Measurements from ENCODE around the gene FAM217B.

The FAM217B gene

DNA sequence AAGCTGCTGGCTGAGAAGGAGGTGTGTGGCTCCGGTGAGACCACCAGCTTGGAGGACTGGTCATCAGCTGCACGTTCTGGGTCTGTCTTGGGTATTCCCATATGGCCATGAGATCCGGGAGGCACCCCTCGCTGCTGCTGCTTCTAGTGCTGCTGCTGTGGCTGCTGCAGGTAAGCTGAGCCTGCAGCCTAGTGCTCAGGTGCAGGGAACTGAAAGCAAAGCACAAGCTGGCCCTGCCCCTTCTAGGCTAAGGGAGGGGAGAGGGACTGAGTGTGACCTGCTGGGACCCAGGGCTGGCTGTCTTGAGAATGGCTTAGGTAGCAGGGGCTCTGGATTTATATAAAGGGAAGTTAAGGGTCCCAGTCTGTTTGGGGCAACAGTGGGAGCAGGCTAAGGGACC, 18.4 kb downstream of the FAM217B start:
- peaks cover 42% of the 10 kb centered on the region for H3K4me1 ChIP-seq (ENCODE audit: low read length)
- peaks cover 9% of the 10 kb centered on the region for H3F3A ChIP-seq (ENCODE audit: insufficient read depth, low read length)
- TF ChIP-seq, protein P1, sequence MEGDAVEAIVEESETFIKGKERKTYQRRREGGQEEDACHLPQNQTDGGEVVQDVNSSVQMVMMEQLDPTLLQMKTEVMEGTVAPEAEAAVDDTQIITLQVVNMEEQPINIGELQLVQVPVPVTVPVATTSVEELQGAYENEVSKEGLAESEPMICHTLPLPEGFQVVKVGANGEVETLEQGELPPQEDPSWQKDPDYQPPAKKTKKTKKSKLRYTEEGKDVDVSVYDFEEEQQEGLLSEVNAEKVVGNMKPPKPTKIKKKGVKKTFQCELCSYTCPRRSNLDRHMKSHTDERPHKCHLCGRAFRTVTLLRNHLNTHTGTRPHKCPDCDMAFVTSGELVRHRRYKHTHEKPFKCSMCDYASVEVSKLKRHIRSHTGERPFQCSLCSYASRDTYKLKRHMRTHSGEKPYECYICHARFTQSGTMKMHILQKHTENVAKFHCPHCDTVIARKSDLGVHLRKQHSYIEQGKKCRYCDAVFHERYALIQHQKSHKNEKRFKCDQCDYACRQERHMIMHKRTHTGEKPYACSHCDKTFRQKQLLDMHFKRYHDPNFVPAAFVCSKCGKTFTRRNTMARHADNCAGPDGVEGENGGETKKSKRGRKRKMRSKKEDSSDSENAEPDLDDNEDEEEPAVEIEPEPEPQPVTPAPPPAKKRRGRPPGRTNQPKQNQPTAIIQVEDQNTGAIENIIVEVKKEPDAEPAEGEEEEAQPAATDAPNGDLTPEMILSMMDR (IDR thresholded peaks at IDR 0.05; ENCODE audit: low read length): no peak
- peak; percentile 66 for DNase-seq
- no peaks in the 10 kb centered on the region for H3K36me3 ChIP-seq (replicated peaks; ENCODE audit: insufficient read depth, low read length)
- peak overlapping the region; percentile 49 for H2AFZ ChIP-seq (ENCODE audit: low read length)
- H3K9me2 ChIP-seq (replicated peaks; ENCODE audit: insufficient read depth, low read length): no peaks in the 10 kb centered on the region
- no peaks in the 10 kb centered on the region for H3K79me2 ChIP-seq (ENCODE audit: low read length)
- no peaks in the 10 kb centered on the region for H3K9me3 ChIP-seq (replicated peaks; ENCODE audit: insufficient read depth, low read length)
- H3K27me3 ChIP-seq (replicated peaks; ENCODE audit: insufficient read depth, low read length): no peaks in the 10 kb centered on the region
- H3K4me2 ChIP-seq (ENCODE audit: low read depth, low read length): peak overlapping the region; percentile 69
- no peaks in the 10 kb centered on the region for H4K20me1 ChIP-seq (ENCODE audit: insufficient read depth, low read length)
- peak overlapping the region; percentile 56 for H3K4me3 ChIP-seq (ENCODE audit: low read length)
- peak overlapping the region; percentile 46 for H3K9ac ChIP-seq (ENCODE audit: low read length)
- H3K27ac ChIP-seq (ENCODE audit: low read length): peak overlapping the region; percentile 65; the same call in 1 of the 2 replicates

DNA sequence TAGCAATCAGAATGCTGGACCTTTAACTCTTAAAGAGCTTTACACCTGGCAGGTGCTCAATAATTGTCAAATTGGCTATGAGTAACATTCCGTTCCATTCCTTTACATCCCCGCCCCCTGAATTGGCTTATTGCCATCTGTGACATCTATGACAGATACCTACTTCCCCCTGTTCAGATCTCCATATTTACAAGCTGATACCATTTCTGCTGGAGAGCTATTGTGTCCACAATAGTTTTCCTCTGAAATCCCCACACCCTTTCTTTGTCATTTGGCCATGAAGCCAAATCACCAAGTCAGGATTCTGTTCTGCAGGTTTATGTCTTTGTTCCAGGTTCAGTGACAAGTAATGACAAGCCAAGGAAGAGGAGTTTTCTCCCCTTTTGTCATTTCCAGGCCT, 21.2 kb downstream of the FAM217B start:
- H3K27ac ChIP-seq (ENCODE audit: low read length): peak overlapping the region; percentile 87
- H3K9me2 ChIP-seq (replicated peaks; ENCODE audit: insufficient read depth, low read length): no peaks in the 10 kb centered on the region
- peak overlapping the region; percentile 40; the same call in 1 of the 2 replicates for H2AFZ ChIP-seq (ENCODE audit: low read length)
- H3K9me3 ChIP-seq (replicated peaks; ENCODE audit: insufficient read depth, low read length): no peaks in the 10 kb centered on the region
- H3K9ac ChIP-seq (ENCODE audit: low read length): peak overlapping the region; percentile 39
- no peaks in the 10 kb centered on the region for H4K20me1 ChIP-seq (ENCODE audit: insufficient read depth, low read length)
- peak overlapping the region; percentile 54; the same call in 1 of the 2 replicates for H3K4me2 ChIP-seq (ENCODE audit: low read depth, low read length)
- no peak for DNase-seq
- H3K4me1 ChIP-seq (ENCODE audit: low read length): peaks cover 34% of the 10 kb centered on the region
- H3K36me3 ChIP-seq (replicated peaks; ENCODE audit: insufficient read depth, low read length): no peaks in the 10 kb centered on the region
- TF ChIP-seq EZH2 (optimal IDR thresholded peaks at IDR 0.05; ENCODE audit: low read depth, low read length) (no peak), EZH2phosphoT487 (IDR thresholded peaks at IDR 0.05; ENCODE audit: low read length) (no peak)
- TF ChIP-seq, protein P1 (IDR thresholded peaks at IDR 0.05; ENCODE audit: low read length): no peak
- H3F3A ChIP-seq (ENCODE audit: insufficient read depth, low read length): no peaks in the 10 kb centered on the region
- no peaks in the 10 kb centered on the region for H3K79me2 ChIP-seq (ENCODE audit: low read length)
- no peak overlapping the region; the same call in 1 of the 2 replicates for H3K4me3 ChIP-seq (ENCODE audit: low read length)
- no peaks in the 10 kb centered on the region for H3K27me3 ChIP-seq (replicated peaks; ENCODE audit: insufficient read depth, low read length)

DNA sequence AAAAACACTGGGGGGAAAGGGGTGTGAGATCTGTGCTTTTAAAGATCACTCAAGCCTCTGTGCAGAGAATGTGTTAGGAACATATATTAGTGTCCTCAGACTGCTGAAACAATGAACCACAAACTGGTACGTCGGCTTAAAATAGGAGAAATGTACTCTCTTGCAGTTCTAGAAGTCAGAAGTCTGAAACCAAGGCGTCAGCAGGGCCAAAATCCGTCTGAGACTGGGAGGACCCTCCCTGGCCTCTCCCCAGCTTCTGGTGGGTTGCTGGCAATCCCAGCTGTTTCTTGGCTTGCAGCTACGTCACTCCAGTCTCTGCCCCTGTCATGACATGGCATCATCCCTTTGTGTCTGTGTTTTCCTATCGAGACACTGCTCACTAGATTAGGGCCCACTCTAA, 22.0 kb downstream of the FAM217B start:
- Histone ChIP-seq H2AFZ (ENCODE audit: low read length) (peak overlapping the region; percentile 40), H3K4me2 (ENCODE audit: low read depth, low read length) (peak overlapping the region; percentile 54), H3K36me3 (replicated peaks; ENCODE audit: insufficient read depth, low read length) (no peaks in the 10 kb centered on the region), H3K27me3 (replicated peaks; ENCODE audit: insufficient read depth, low read length) (no peaks in the 10 kb centered on the region), H3K27ac (ENCODE audit: low read length) (peak overlapping the region; percentile 87), H3K9me3 (replicated peaks; ENCODE audit: insufficient read depth, low read length) (no peaks in the 10 kb centered on the region), H3K9ac (ENCODE audit: low read length) (peak overlapping the region; percentile 39), H3K9me2 (replicated peaks; ENCODE audit: insufficient read depth, low read length) (no peaks in the 10 kb centered on the region), H3F3A (ENCODE audit: insufficient read depth, low read length) (no peaks in the 10 kb centered on the region), H3K79me2 (ENCODE audit: low read length) (no peaks in the 10 kb centered on the region), H3K4me3 (ENCODE audit: low read length) (peak overlapping the region; percentile 15; the same call in 1 of the 2 replicates), H3K4me1 (ENCODE audit: low read length) (peaks cover 34% of the 10 kb centered on the region), H4K20me1 (ENCODE audit: insufficient read depth, low read length) (no peaks in the 10 kb centered on the region)
- TF ChIP-seq EZH2 (optimal IDR thresholded peaks at IDR 0.05; ENCODE audit: low read depth, low read length): no peak
- DNase-seq: peak; percentile 54

DNA sequence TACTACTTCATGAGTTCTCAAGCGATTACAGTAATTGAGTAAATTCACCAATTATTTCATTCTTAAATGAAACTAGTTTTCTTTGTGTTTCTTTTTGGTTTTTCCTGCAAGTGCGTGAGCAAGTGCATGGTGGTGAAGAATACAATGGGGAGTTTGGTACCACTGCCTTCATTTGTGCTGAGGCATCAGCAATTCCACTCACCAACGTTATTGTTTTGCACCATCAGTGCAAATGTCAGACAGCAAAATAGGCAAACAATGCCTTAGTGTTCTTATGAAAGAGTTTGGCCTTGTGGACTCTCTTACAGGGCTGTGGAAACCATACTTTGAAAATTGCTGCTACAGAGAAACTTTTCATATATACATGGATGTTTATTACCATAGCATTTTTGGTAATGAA, 26.2 kb downstream of the FAM217B start:
- Histone ChIP-seq H2AFZ (ENCODE audit: low read length) (no peak overlapping the region), H3K9me2 (replicated peaks; ENCODE audit: insufficient read depth, low read length) (no peaks in the 10 kb centered on the region), H3K9ac (ENCODE audit: low read length) (no peak overlapping the region), H3K79me2 (ENCODE audit: low read length) (no peaks in the 10 kb centered on the region), H3K4me1 (ENCODE audit: low read length) (peaks cover 15% of the 10 kb centered on the region), H3K9me3 (replicated peaks; ENCODE audit: insufficient read depth, low read length) (no peaks in the 10 kb centered on the region), H3K27me3 (replicated peaks; ENCODE audit: insufficient read depth, low read length) (no peaks in the 10 kb centered on the region), H3K36me3 (replicated peaks; ENCODE audit: insufficient read depth, low read length) (no peaks in the 10 kb centered on the region), H3K4me2 (ENCODE audit: low read depth, low read length) (no peak overlapping the region), H3F3A (ENCODE audit: insufficient read depth, low read length) (no peaks in the 10 kb centered on the region), H3K4me3 (ENCODE audit: low read length) (no peak overlapping the region), H3K27ac (ENCODE audit: low read length) (no peak overlapping the region), H4K20me1 (ENCODE audit: insufficient read depth, low read length) (no peaks in the 10 kb centered on the region)
- no peak for TF ChIP-seq EZH2phosphoT487 (IDR thresholded peaks at IDR 0.05; ENCODE audit: low read length)
- TF ChIP-seq, protein P1 (IDR thresholded peaks at IDR 0.05; ENCODE audit: low read length): no peak
- TF ChIP-seq EZH2 (optimal IDR thresholded peaks at IDR 0.05; ENCODE audit: low read depth, low read length): no peak
- DNase-seq: no peak

Data from MM.1S (cell line).